Measurements from ENCODE around the gene ATPAF1.

Gene ATPAF1

DNA sequence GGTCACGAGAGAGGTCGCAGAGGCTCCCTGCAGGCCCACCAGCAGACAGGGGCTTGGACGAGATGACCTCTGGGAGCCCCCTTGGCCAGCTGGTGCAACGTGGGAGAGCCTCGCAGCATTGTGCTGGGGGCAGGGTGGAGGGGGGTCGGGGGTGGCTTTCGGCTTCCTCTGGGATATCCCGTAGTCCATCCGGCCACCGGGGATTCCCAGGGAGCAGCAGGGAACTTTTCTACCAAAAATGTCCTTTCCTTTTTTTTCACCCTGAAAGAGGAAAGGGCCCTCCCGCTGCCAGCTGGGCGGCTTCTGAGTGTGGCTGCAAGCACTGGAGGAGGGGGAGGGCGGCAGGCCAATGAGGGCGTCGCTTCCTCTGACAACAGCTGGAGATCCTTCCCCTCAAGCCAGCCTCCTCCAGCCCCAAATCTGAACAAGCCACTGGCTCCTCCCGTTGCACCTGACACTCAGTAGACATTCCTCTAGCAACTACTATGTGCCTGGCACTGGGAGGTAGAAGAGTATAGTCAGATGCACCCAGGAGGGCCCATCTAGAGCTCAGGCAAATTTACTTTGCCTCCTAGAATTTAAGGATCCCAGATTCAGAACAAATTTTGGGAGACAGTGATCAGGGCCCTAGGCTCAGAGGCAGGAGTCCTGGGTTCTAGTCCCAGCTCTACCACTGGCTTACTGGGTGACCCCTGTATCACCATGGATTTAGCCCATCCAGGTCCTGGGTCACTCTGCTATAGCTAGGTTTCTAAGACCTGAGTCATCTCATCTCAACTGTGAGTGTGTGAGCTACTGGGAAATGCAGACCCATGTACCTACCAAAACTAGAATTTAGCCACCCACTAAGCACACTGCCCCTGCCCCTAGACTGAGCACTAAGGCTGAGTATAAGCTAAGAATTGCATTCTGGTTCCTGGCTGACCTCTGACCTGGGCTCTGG lies 54.2 kb downstream of the ATPAF1 start:
- peak in 1 of 2 experiments; percentile 14 for DNase-seq

DNA sequence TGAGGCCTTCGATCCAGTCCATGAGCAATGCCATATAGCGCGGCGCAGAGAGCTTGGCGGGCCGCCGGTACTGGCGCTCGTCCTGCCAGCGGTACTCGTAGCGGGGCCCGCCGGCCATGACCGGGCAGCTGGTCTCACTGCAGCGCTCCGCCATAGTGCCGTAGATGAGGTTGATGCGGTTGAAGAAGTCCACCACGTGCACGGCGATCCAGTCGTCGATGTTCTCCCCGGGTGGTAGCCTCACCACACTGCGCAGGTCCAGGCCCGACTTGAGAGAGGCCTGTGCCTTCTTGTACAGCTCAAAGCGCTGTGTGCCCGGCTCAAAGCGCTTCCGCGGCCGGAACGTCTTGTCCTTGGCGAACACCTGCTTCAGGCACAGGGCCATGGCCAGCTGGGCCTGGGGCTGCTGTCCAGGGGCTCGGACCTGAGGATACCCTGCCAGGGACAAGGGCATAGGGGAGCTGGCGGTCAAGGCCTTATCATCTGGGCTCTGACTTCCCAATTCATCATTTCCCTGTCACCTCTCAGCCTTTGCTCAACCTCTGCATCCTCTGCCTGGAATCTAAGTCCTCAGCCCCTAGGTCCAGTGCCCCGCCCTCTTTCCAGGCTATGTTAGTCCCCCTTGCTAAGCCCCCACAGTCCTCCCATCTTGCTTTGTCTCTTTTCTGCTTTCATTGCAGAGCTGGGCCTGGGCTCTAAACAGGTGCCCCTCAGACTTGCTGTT lies 55.1 kb downstream of the ATPAF1 start:
- no peak for DNase-seq

DNA sequence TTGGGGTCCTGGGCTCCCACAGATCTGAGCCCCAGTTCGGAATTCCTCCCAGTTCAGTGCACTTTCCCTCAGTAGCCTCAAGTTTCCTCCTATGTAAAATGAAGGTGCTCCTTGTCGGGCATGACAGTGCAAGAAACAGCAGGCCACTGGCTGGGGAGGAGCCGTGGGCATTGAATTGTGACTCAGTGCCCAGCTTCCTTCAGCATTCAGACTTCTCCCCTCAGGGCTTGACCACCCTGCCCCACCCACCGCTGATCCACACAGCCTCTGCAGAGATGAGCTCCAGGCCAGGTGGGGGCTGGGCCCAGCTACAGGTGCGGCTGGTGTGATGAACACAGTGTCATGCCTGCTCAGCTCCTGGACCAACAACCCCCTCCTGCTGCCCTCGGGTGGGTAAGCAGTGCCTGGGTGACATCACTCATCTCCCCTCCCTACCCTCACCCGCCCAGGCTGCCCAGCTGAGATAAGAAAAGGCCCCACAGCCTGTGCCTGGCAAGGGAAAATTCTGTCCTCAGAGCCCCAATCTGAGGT lies 56.4 kb downstream of the ATPAF1 start:
- DNase-seq, result no peak

DNA sequence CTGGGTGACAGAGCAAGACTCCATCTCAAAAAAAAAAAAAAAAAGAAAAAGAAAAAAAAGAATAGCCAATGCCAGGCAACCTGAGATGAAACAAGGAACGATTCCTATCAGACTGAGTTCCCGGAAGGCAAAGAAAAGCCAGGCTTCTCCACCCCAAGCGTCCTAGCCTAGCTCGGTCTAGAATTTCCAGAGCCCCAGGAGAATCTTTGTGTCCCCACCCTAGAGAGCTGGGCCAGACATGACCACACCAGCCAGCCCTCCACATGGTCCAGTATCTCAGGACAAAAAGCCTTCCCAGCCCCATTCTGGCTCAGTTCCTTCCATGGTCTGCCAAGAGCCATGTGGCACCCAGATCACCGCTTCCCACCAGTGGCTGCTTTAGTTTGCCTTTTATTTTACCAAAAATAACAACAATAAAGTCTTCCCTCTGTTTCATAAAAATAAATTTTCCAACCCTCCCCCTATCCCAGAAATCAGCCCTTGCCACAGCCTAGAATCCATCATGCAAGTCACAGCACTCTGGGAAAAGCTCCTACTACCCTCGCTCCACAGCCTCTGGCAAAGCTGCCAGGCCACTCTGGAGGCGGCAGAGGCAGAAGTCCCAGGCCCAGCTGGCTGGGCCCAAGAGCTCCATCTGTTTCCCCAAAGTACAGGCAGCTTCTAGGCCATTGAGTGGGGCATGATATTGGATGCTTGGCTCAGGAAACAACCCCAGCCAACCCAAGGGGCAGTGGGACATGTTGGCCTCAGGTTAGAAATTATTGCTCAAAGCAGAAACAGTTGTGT lies 60.6 kb downstream of the ATPAF1 start:
- no peak for DNase-seq

DNA sequence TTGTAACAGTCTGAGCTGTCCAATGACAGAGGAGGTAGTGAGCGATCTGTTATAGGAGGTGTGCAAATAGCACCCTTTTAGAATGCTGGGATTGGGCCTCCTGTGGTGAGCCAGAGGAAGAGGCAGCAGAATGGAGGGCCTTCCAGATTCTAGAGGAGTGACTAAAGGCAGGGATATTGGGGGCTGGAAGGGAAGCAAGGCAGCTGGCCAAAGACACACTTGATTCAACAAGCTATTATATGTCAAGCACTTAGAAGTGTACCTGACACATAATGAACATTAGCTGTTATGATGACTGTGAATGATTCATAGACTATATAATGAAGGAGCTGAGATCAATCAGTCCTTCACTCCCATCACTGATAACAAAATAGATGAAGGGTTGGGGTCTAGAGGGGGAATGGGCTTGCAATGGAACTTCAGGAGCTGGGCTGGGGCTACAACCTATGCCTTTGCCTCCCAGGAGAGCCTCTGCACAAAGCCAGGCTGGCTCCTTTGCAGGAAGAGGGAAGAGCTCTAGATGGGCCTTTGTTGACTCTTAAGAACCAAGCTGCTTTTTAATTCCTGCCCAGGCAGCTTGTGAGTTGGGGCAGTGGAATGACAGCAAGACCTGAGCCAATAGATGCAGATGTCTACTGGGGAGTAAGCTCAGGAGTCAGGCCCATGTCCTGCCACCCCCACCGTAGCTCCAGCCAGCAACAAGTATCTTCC lies 61.8 kb downstream of the ATPAF1 start:
- DNase-seq, result no peak

DNA sequence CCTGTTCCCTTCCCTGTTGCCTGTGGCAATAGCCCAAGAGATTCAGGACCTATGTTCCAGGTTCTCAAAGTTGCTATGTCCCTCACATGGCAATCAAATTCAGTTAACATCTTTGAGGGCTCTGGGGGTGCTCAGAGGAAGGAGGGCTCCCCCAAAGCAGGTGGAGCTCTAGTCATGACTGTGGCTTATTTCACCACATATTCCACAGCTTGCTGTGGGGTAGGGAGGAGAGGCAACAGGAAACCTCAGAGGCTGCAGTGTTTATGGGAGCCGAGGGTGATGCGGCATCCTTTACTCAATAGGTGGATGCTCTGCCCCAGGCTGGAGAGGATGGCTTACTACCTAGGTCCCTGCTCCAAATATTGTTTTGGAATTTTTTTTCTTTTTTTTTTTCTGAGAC lies 62.9 kb downstream of the ATPAF1 start:
- DNase-seq, result no peak

DNA sequence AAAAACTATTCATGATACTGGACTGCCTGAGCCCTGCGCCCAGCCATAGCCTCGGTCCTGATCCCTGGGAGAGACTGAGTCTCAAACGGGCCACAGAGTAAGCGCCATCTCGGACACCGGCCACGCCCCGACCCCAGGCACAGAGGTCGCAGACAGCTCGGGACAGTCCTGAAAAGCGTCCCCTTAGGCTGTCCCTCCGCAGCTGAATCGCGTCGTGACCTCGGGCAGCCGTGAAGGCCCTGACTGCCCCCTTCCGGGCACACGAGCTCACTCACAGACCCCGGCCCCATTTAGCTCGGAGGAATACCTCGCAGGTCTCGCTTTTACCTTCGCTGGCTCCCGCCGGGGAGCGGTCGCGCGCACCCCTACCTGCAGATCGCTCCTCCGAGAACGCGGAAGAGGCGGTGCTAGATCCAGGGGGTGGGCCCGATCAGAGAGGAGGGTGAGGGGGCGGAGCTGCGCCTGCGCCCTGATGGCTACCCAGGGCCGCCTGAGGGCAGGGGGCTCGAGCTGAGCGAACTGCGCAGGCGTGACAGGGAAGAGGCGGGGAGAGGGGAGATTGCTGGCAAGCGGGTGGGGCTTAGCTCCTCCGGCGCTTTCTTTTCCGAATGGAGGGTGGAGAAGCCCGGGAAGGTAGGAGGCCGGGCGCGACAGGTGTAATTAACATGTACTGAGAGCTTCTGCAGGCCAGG lies 64.2 kb downstream of the ATPAF1 start, which contains the start of gene MKNK1:
MKNK1 (minus strand) TSS at position 411 of the 692 bp plus-strand sequence. CDS start 20,941 bp downstream, outside the sequence.
- DNase-seq, result peak; percentile 90 to 91

DNA sequence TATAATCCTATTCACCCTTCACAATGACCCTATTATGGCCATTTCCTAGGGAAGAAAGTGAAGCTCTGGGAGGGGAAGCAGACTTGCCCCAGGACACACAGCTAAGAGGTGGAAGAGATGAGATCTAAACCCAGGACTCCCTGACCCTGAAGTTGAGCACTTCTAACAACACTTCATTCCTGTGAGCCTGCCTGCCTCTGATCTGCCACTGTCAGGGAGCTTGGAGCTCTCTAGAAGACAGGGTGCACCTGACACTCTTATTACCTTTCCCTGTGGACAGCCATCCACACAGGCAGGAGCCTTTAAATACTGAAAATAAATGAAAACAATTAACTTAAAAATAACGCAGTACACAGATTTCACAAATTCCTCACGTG lies 64.7 kb downstream of the ATPAF1 start:
- no peak for DNase-seq

DNA sequence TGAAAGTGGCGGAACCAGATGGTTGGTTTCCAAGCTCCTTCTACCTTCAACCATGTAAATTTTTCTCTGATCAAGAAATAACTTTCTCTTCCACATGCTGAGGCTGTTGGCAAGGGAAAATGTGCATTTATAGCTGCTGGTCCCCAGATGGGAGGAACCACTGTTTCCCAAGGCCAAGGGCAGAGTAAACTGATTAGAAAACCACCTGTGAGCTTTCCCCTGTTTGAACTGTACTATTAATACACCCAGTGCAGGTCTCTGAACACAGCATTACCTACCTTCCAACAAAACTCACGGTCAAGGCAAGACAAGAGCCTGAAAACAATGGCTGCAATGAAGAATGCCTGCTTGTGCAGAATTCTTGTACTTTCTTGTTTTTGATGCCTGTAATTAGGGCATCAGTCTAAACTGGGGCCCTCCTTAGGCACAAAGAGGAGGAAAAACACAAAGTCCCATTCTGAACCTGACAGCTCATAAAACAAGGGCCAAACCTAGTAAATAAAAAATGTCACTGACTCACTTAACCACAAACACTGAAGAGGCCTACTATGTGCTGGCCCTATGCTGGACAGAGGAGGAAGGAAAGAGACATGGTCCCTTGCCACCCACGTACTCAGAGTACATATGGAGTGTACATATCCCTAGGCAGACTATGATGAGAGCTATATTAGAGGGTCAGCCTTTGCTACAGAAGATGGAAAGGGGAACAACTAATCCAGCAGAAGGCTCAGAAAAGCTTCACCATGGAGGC lies 66.7 kb downstream of the ATPAF1 start:
- no peak for DNase-seq

DNA sequence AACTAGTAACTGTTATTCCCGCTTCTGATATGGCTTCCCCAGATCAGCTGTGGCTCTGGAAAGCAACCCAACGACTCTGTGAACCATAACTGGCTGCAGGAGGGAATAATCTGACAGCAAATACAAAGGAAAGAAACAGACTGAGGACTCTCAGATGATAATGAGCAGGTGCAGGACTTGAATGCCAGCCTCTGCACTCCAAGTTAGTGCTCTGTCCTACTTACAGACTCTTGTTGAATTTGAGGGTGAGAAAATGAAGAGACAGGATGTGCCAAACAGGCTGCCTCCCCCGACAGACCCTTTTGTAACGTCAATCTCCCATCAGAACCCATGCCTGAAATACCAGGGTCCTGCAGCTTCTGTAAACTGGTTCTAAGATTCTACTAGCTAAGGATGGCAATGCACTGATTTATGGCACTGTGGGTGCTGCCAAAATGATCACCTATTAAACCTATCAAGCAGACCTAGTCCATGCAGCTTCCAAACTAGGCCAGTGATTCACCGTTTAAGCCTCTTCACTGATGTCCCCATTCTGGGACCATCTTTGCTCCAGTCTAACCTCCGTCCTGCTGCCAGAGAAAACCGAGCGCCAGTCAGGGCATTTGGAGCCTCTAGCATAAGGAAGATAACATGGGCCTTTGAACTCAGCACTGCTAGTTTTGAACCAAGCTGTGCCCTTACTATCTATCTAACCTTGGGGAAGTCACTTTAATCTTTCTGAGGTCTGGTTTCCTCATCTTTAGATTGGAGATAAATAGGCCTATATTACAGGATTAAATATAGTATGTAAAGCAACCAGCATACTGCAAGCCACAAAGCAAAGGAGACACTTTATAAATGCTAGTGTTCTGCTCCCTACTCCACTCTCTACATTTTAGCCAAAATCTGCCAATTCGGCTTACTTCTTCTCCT lies 68.8 kb downstream of the ATPAF1 start:
- DNase-seq, result no peak

DNA sequence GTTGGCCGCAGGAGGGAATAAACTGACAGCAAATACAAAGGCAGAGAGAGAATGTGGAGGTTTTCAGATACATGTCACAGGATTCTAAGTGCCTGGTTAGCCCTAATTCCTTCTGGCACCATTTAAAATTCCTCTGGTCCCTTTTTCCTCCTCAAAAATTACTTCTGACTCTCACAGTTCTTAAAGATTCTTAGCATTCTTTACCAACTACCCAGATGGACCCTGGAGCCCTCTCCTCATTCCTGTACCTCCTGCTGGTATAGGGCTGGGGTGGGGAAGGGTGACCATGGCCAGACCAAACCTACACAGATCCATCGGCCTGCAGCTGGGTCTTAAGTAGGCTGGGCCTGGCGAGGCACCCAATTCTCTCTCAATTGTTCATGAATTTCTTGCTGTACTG lies 71.3 kb downstream of the ATPAF1 start:
- no peak for DNase-seq

DNA sequence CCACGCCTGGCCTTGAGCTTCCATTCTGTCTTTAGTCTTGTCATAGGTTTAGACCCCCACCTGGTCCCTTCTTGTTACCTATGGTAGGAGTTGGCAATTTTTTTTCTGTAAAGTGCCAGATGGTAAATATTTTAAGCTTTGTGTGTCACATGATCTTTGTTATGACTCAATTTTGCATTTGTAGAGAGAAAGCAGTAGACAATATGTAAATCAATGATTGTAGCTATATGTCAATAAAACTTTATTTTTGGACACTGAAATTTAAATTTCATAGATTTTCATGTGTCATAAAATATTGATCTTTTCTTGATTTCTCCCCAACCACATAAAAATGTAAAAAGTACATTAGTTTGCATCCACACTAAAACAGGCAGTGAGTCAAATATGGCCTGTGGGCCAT lies 72.1 kb downstream of the ATPAF1 start:
- no peak for DNase-seq

DNA sequence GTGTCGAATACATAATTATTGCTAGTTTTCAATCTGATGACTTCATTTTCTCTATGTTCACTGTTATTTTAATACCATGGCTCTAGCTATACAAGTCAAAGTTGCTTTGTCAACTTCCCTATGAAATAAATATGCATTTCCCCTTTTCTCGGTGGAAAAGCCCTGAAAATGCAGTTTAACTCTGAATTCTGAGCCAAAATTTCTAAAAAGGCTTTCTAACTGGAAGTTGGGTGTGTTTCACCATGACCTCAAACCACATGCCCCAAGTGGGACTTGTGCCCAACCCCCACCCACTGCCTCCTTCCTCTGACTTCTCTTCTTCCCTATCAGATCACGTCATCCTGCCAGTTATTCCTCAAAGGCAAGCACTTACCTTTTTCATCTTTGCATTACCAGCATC lies 73.0 kb downstream of the ATPAF1 start:
- no peak for DNase-seq

DNA sequence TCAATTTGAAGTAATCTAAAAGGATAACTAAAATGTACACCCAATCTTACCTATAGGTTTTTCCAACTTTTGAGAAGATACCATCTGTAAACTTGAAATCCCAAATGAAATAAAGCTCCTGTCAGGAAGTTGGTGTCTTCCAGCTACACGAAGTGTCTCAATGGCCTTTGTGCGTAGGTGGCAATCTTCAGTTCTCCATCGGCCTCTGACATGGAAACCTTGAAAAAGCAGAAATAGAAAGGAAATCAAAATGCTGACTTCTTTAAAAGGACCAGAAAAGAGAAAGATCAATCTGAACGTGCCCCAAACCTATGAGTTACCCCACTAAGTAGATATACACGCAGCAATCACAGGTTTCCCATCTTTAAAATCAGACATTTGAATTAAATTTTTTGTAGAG lies 74.1 kb downstream of the ATPAF1 start:
- DNase-seq, result no peak

DNA sequence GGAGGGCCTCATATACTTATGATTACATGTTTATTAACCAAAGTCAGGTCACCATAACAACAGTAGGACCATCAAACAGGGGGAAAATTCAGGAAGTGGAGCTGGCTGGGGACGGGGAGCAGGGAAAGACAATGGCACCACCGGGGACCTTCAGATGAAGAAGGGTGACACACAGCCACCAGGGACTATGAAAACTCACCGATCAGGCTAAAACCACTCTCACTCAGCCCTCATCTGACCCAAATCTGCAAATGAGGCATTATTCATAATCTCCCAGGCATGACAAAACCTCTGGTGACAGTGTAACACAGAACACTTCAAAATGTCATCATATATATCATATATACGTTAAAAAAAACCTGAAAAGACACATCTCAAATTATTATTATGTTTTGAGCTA lies 75.3 kb downstream of the ATPAF1 start:
- DNase-seq, result no peak

DNA sequence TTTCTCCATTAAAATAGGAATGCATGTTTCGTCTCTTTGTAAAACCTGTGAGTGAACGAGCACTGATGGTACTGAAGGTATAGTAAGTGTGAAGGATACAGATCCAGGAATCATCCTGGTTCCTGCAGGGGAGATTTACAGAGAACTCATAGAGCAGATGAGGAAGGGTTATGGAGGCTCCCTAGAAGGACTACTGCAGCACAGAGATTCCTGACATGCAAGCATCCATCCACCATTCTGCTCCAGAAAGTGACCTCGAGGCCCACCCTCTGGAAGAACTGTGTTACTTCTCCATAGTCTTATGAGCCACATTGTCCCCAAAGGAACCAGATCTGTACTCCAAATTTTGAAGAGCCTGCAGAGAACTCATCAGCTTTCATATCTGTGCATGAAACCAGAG lies 78.6 kb downstream of the ATPAF1 start:
- DNase-seq, result no peak

DNA sequence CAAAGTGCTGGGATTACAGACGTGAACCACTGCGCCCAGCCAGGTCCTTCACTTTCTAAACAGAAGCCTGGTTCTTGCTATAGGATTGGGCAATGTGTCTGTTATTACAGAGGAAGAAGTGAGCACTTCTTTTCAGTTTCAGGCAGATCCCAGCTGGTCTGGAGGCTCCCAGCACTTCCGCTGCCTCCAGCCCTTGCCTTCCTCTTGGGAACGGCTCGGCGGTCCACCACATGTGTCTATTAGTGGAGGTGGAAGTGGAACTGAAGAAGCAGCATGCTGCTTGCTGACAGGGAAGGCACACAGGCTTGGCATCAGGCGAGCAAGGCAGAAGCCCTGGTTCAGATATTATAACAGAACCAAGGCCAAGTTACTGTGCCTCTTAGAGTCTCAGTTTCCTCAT lies 81.1 kb downstream of the ATPAF1 start:
- no peak for DNase-seq

DNA sequence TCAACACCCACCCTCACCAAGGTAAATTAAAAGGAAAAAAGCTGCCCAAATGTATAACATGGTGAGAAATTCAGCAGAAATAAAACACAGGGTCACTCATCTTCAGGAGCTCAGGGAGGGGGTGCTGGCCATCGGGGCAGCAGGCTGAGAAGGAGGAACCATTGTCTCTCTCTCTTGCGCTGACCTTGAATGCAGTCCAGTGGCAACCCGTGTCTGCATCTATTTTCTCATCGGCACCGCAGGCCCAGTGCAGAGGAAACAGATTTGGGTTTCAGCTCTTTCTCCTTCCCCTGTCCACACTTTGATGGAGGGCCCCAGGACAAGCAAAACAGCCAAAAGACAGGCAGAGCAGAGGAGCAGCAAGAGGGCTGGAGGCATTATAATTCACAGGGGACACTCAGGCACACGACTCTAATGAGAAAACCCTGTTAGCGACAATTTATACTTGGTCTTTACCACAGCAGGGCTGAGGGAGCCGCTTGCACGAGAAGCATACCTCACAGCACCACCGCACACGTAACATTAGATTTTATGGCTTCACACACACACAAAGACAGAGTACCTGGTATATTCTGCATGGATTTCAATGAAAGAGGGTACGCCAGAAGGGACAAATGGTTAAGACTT lies 82.7 kb downstream of the ATPAF1 start:
- DNase-seq, result no peak

DNA sequence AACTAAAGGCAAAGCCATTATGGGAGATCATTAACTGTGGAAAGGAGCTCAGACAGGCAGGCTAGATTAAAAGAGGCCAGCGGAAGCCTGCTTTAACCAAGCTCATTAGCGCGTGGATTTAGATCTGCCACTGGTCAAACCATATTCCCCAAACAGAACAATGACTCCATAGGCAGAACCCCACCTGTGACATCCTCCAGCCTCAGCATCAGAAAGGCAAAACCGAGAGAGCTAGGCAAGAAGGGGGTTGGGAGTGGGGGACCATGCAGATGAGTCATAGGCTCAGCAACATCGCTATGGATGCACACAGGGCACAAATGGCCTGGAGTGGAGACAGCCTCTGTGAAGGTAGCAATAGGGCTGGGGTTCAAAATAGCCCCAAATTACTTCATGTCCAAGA lies 84.7 kb downstream of the ATPAF1 start:
- DNase-seq, result no peak
